ENCODE measurements around the gene CDS1.

GRCh38 chr4:84563002-84563401 is 19.9 kb upstream of the CDS1 start:
- TF ChIP-seq CTCF (IDR thresholded peaks at IDR 0.05 in 8 of 11, conservative IDR thresholded peaks at IDR 0.05 in 3 of 11), result no peak
- TF ChIP-seq POLR2A (IDR thresholded peaks at IDR 0.05), result no peak
- TF ChIP-seq POLR2AphosphoS5 (IDR thresholded peaks at IDR 0.05), result no peak

All from spleen (tissue), 7 donors.